Neural cell (in vitro differentiated cells): ENCODE results near the gene DERA. TPM values are rescaled to one million over a fixed set of nuclear protein-coding genes. Genes with fewer than 3 reads are reported as not detected.

Experiments
- H2AFZ ChIP-seq: fragments of 200-600, 300-800 bp; sonication (generic), shearing (Covaris generic); 2 replicates; pipeline ENCODE4 v1.6.0; 2014; ENCODE audit warnings: low read depth, mild to moderate bottlenecking, antibody characterized with exemption, low read length, moderate library complexity
- H3F3A ChIP-seq: fragments of 200-600 bp; shearing (Covaris generic); 2 replicates; pipeline ENCODE4 v1.6.1; 2016; ENCODE audit warnings: mild to moderate bottlenecking, moderate library complexity, mixed read lengths, antibody characterized with exemption, low read length; ENCODE audit not compliant: insufficient read depth, poor library complexity, severe bottlenecking
- H3K27ac ChIP-seq: fragments of 200-600, 300-800 bp; sonication (generic), shearing (Covaris generic); 2 replicates; pipeline ENCODE4 v1.5.1; 2014; ENCODE audit warnings: mild to moderate bottlenecking, low read length, moderate library complexity
- H3K27me3 ChIP-seq: fragments of 300-800, 200-600 bp; sonication (generic), shearing (Covaris generic); 2 replicates; pipeline ENCODE4 v1.6.0; 2014; ENCODE audit warnings: mild to moderate bottlenecking, low read depth, low read length, moderate library complexity; ENCODE audit not compliant: insufficient read depth
- H3K36me3 ChIP-seq: fragments of 300-800, 200-600 bp; sonication (generic), shearing (Covaris generic); 2 replicates; pipeline ENCODE4 v1.5.1; 2014; ENCODE audit warnings: mild to moderate bottlenecking, antibody characterized with exemption, low read length, moderate library complexity; ENCODE audit not compliant: insufficient read depth
- H3K4me2 ChIP-seq: fragments of 300-800, 200-600 bp; sonication (generic), shearing (Covaris generic); 2 replicates; pipeline ENCODE4 v1.6.0; 2014; ENCODE audit warnings: mild to moderate bottlenecking, low read length
- H3K4me3 ChIP-seq: fragments of 300-800, 200-600 bp; sonication (generic), shearing (Covaris generic); 2 replicates; pipeline ENCODE4 v1.5.1; 2014; ENCODE audit warnings: mild to moderate bottlenecking, low read length, moderate library complexity
- H3K79me2 ChIP-seq: fragments of 200-600 bp; shearing (Covaris generic); replicated peaks from 2 replicates; pipeline ENCODE4 v1.6.0; 2014; ENCODE audit warnings: mild to moderate bottlenecking, low read length, moderate library complexity; ENCODE audit not compliant: insufficient read depth
- H3K9ac ChIP-seq: fragments of 300-800, 200-600 bp; sonication (generic), shearing (Covaris generic); 2 replicates; pipeline ENCODE4 v1.6.1; 2016; ENCODE audit warnings: mild to moderate bottlenecking, low read length, mixed read lengths
- H3K9me2 ChIP-seq: fragments of 200-600 bp; shearing (Covaris generic); 2 replicates; pipeline ENCODE4 v1.6.1; 2016; ENCODE audit warnings: mild to moderate bottlenecking, low read length, mixed read lengths; ENCODE audit not compliant: insufficient read depth
- H3K9me3 ChIP-seq: fragments of 200-600, 300-800 bp; sonication (generic), shearing (Covaris generic); 2 replicates; pipeline ENCODE4 v1.6.1; 2016; ENCODE audit warnings: mild to moderate bottlenecking, mixed run types, low read length, moderate library complexity, mixed read lengths
- H4K20me1 ChIP-seq: fragments of 200-600 bp; shearing (Covaris generic); 2 replicates; pipeline ENCODE4 v1.6.1; 2016; ENCODE audit warnings: mild to moderate bottlenecking, mixed run types; ENCODE audit not compliant: insufficient read depth
- CTCF ChIP-seq: fragments of 450-650 bp; IDR thresholded peaks from 2 replicates; pipeline ENCODE4 v1.5.1; 2014; ENCODE audit warnings: antibody characterized with exemption, mild to moderate bottlenecking, moderate library complexity; ENCODE audit not compliant: poor library complexity, severe bottlenecking
- EP300 ChIP-seq: fragments of 450-650 bp; conservative IDR thresholded peaks from 2 replicates; pipeline ENCODE4 v1.6.1; 2014; ENCODE audit warnings: antibody characterized with exemption, mild to moderate bottlenecking, moderate library complexity; ENCODE audit not compliant: poor library complexity, severe bottlenecking
- EZH2 ChIP-seq: fragments of 200-600, 300-800 bp; shearing (Covaris generic), sonication (generic); IDR thresholded peaks from 2 replicates; pipeline ENCODE4 v1.6.1; 2014; ENCODE audit warnings: antibody characterized with exemption, low read length, borderline replicate concordance, mild to moderate bottlenecking; ENCODE audit not compliant: insufficient read depth, poor library complexity, severe bottlenecking
- MXI1 ChIP-seq: fragments of 450-650 bp; conservative IDR thresholded peaks from 2 replicates; pipeline ENCODE4 v1.6.1; 2014; ENCODE audit warnings: antibody characterized with exemption, mild to moderate bottlenecking; ENCODE audit not compliant: poor library complexity, severe bottlenecking
- POLR2AphosphoS5 ChIP-seq: IDR thresholded peaks from 2 replicates; pipeline ENCODE4 v1.6.1; 2012
- RAD21 ChIP-seq: fragments of 450-650 bp; conservative IDR thresholded peaks from 2 replicates; pipeline ENCODE4 v1.6.1; 2014; ENCODE audit warnings: antibody characterized with exemption, mild to moderate bottlenecking, moderate library complexity
- SMC3 ChIP-seq: fragments of 450-650 bp; conservative IDR thresholded peaks from 2 replicates; pipeline ENCODE4 v1.6.1; 2014; ENCODE audit warnings: antibody characterized with exemption, mild to moderate bottlenecking, moderate library complexity; ENCODE audit not compliant: poor library complexity
- TAF1 ChIP-seq: IDR thresholded peaks from 2 replicates; pipeline ENCODE4 v1.6.1; 2012; ENCODE audit warnings: low read depth
- polyA plus RNA-seq: library from polyadenylated mRNA; depleted of rRNA; stranded (reverse); fragments of >200 nt; gene quantifications from 2 replicates; pipeline ENCODE4 v1.2.3, GENCODE V29; 2014
- TF ChIP-seq, protein P1 (sequence below): IDR thresholded peaks from 2 replicates; pipeline ENCODE4 v1.6.1; 2012; ENCODE audit warnings: borderline replicate concordance

Gene DERA
- polyA plus RNA-seq, 1 donor from 2014 or later, result 7.7 TPM

DNA sequence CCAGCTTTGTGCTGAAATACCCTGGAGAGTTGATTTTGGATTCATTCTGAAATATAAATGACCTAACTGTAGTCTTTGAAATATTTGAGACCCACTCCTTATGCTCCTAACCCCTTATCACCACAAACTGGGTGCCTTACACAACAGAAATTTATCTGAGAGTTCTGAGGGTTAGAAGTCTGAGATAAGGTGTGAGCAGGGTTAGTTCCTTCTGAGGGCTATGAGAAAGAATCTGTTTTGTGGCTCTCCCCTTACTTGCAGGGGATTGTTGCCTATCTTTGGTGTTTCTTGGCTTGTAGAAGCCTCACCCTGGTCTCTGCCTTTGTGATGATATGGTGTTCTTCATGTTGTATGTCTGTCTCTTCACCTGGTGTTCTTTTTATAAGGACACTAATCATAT is 91.7 kb downstream of the DERA start:
- H3K27me3 ChIP-seq, result no peaks in the 10 kb centered on the region
- H3F3A ChIP-seq, result no peaks in the 10 kb centered on the region
- no peak overlapping the region for H3K4me2 ChIP-seq
- no peaks in the 10 kb centered on the region for H4K20me1 ChIP-seq
- TF ChIP-seq EZH2 (no peak), TAF1 (no peak)
- TF ChIP-seq, protein P1, sequence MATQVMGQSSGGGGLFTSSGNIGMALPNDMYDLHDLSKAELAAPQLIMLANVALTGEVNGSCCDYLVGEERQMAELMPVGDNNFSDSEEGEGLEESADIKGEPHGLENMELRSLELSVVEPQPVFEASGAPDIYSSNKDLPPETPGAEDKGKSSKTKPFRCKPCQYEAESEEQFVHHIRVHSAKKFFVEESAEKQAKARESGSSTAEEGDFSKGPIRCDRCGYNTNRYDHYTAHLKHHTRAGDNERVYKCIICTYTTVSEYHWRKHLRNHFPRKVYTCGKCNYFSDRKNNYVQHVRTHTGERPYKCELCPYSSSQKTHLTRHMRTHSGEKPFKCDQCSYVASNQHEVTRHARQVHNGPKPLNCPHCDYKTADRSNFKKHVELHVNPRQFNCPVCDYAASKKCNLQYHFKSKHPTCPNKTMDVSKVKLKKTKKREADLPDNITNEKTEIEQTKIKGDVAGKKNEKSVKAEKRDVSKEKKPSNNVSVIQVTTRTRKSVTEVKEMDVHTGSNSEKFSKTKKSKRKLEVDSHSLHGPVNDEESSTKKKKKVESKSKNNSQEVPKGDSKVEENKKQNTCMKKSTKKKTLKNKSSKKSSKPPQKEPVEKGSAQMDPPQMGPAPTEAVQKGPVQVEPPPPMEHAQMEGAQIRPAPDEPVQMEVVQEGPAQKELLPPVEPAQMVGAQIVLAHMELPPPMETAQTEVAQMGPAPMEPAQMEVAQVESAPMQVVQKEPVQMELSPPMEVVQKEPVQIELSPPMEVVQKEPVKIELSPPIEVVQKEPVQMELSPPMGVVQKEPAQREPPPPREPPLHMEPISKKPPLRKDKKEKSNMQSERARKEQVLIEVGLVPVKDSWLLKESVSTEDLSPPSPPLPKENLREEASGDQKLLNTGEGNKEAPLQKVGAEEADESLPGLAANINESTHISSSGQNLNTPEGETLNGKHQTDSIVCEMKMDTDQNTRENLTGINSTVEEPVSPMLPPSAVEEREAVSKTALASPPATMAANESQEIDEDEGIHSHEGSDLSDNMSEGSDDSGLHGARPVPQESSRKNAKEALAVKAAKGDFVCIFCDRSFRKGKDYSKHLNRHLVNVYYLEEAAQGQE, result no peak
- no peaks in the 10 kb centered on the region for H3K79me2 ChIP-seq
- no peak overlapping the region for H3K4me3 ChIP-seq
- H3K9me3 ChIP-seq, result no peaks in the 10 kb centered on the region
- no peaks in the 10 kb centered on the region for H3K36me3 ChIP-seq
- no peak overlapping the region for H2AFZ ChIP-seq
- no peak overlapping the region for H3K9ac ChIP-seq
- H3K27ac ChIP-seq, result no peak overlapping the region
- H3K9me2 ChIP-seq, result no peaks in the 10 kb centered on the region

DNA sequence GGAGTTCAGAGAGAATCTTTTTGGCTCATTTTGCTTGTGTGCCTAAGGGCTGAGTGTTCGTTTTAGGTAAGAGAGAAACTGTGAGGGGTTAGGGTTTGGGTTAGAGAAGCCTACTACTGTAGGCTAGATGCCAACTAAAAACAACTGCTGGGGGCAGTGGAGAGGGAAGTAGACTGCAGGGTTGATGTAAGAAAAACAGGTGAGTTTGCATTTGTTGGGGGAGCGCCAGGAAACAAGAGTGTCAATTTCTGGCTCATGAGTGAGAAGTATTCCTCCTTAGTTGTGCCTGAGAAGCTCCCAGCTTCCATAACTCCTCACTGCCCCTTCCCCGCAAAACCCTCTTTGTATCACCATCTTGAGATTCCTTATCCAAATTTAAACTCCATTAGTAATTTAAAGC is 92.3 kb downstream of the DERA start:
- Histone ChIP-seq H3K9me3 (no peaks in the 10 kb centered on the region), H3K9ac (no peak overlapping the region)
- TF ChIP-seq EP300 (no peak), CTCF (no peak), EZH2 (no peak), RAD21 (no peak), POLR2AphosphoS5 (no peak), TAF1 (no peak), MXI1 (no peak), SMC3 (no peak)
- TF ChIP-seq, protein P1, result no peak

More for the DNA sequence above, 92.3 kb downstream of the DERA start:
- no peak overlapping the region for H3K4me2 ChIP-seq
- H2AFZ ChIP-seq, result no peak overlapping the region
- no peaks in the 10 kb centered on the region for H3K79me2 ChIP-seq
- no peaks in the 10 kb centered on the region for H3K9me2 ChIP-seq
- no peaks in the 10 kb centered on the region for H3K27me3 ChIP-seq
- H3K36me3 ChIP-seq, result no peaks in the 10 kb centered on the region
- no peaks in the 10 kb centered on the region for H4K20me1 ChIP-seq
- no peak overlapping the region for H3K27ac ChIP-seq
- no peak overlapping the region for H3K4me3 ChIP-seq
- H3F3A ChIP-seq, result no peaks in the 10 kb centered on the region
